IPS-18a (cell line): ENCODE data around the gene RPS6KC1.
A peak's percentile ranks its signal among the peaks of the same experiment; 100 is the strongest.
"Not testable (repeated sequence)": the region's sequence is repeated elsewhere in the genome, so short reads cannot be mapped to it uniquely, and the experiment has no call there.

Experiments
- H3K27ac ChIP-seq: one replicate; pipeline ENCODE4 v1.5.1; 2013; ENCODE audit warnings: low read length
- H3K27me3 ChIP-seq: one replicate; pipeline ENCODE4 v1.6.1; 2013; ENCODE audit warnings: mild to moderate bottlenecking, low read length; ENCODE audit not compliant: control insufficient read depth, insufficient read depth
- H3K36me3 ChIP-seq: one replicate; pipeline ENCODE4 v1.6.1; 2013; ENCODE audit warnings: low read depth, low read length; ENCODE audit not compliant: control insufficient read depth
- H3K4me1 ChIP-seq: one replicate; pipeline ENCODE4 v1.6.1; 2013; ENCODE audit warnings: low read depth, low read length; ENCODE audit not compliant: control insufficient read depth
- H3K4me3 ChIP-seq: one replicate; pipeline ENCODE4 v1.5.1; 2013; ENCODE audit warnings: low read length
- H3K9ac ChIP-seq: one replicate; pipeline ENCODE4 v1.6.1; 2013; ENCODE audit warnings: mild to moderate bottlenecking, low read length, moderate library complexity
- H3K9me3 ChIP-seq: one replicate; pipeline ENCODE4 v1.6.1; 2013; ENCODE audit warnings: low read depth, low read length; ENCODE audit not compliant: control insufficient read depth

The RPS6KC1 gene

GRCh38 chr1:213051127-213051880 lies at the start of gene RPS6KC1:
Gene RPS6KC1 (plus strand): TSS chr1:213051241. CDS start chr1:213051405, 164 bp downstream.
- Histone ChIP-seq H3K9ac (peak within 1 kb of the TSS; percentile 47), H3K9me3 (no peaks in the 10 kb centered on the region), H3K27ac (peak within 1 kb of the TSS; percentile 30), H3K27me3 (no peaks in the 10 kb centered on the region), H3K4me1 (peaks cover 13% of the 10 kb centered on the region), H3K4me3 (peak within 1 kb of the TSS; percentile 88), H3K36me3 (no peaks in the 10 kb centered on the region)

GRCh38 chr1:213003256-213003655 lies 47.8 kb upstream of the RPS6KC1 start:
- Histone ChIP-seq H3K4me3 (no peak overlapping the region), H3K4me1 (no peaks in the 10 kb centered on the region), H3K27ac (no peak overlapping the region), H3K9me3 (no peaks in the 10 kb centered on the region), H3K27me3 (no peaks in the 10 kb centered on the region), H3K9ac (no peak overlapping the region), H3K36me3 (peaks cover 57% of the 10 kb centered on the region)

GRCh38 chr1:213008564-213008963 lies 42.5 kb upstream of the RPS6KC1 start:
- H3K4me1 ChIP-seq: no peaks in the 10 kb centered on the region
- no peaks in the 10 kb centered on the region for H3K9me3 ChIP-seq
- no peak overlapping the region for H3K4me3 ChIP-seq
- H3K27ac ChIP-seq: no peak overlapping the region
- H3K9ac ChIP-seq: no peak overlapping the region
- peaks cover 60% of the 10 kb centered on the region for H3K36me3 ChIP-seq
- no peaks in the 10 kb centered on the region for H3K27me3 ChIP-seq

GRCh38 chr1:213014642-213015041 lies 36.4 kb upstream of the RPS6KC1 start:
- no peaks in the 10 kb centered on the region for H3K27me3 ChIP-seq
- H3K4me1 ChIP-seq: peaks cover 4% of the 10 kb centered on the region
- H3K9ac ChIP-seq: peak overlapping the region; percentile 86
- peaks cover 23% of the 10 kb centered on the region for H3K36me3 ChIP-seq
- H3K27ac ChIP-seq: peak overlapping the region; percentile 30
- H3K9me3 ChIP-seq: no peaks in the 10 kb centered on the region
- peak overlapping the region; percentile 91 for H3K4me3 ChIP-seq

- peaks cover 23% of the 10 kb centered on the region for H3K36me3 ChIP-seq
- peak within 1 kb of the TSS; percentile 30 for H3K27ac ChIP-seq
- peak within 1 kb of the TSS; percentile 91 for H3K4me3 ChIP-seq
- H3K9ac ChIP-seq: peak within 1 kb of the TSS; percentile 86
- H3K4me1 ChIP-seq: peaks cover 4% of the 10 kb centered on the region
- H3K9me3 ChIP-seq: no peaks in the 10 kb centered on the region
- no peaks in the 10 kb centered on the region for H3K27me3 ChIP-seq
Measured at GRCh38 chr1:213015099-213016050, 35.7 kb upstream of the RPS6KC1 start, which contains the start of gene ANGEL2. Gene ANGEL2 (minus strand): TSS chr1:213015867. CDS start chr1:213015671, 196 bp downstream.

- Histone ChIP-seq H3K36me3 (peaks cover 4% of the 10 kb centered on the region), H3K9ac (no peak overlapping the region), H3K4me3 (no peak overlapping the region), H3K27me3 (no peaks in the 10 kb centered on the region), H3K4me1 (peaks cover 4% of the 10 kb centered on the region), H3K27ac (no peak overlapping the region), H3K9me3 (no peaks in the 10 kb centered on the region)
Measured at GRCh38 chr1:213017447-213018273, 33.4 kb upstream of the RPS6KC1 start.

GRCh38 chr1:213019450-213019849 lies 31.6 kb upstream of the RPS6KC1 start:
- Histone ChIP-seq H3K27me3 (no peaks in the 10 kb centered on the region), H3K36me3 (no peaks in the 10 kb centered on the region), H3K9ac (no peak overlapping the region), H3K4me3 (no peak overlapping the region), H3K27ac (no peak overlapping the region), H3K4me1 (peaks cover 2% of the 10 kb centered on the region), H3K9me3 (no peaks in the 10 kb centered on the region)

- Histone ChIP-seq H3K27me3 (no peaks in the 10 kb centered on the region), H3K9me3 (no peaks in the 10 kb centered on the region), H3K36me3 (no peaks in the 10 kb centered on the region), H3K9ac (no peak overlapping the region), H3K4me1 (no peaks in the 10 kb centered on the region), H3K27ac (no peak overlapping the region), H3K4me3 (no peak overlapping the region)
Measured at GRCh38 chr1:213020016-213020415, 31.0 kb upstream of the RPS6KC1 start.

- H3K4me3 ChIP-seq, H3K36me3 ChIP-seq, H3K27me3 ChIP-seq: not testable (repeated sequence)
Measured at GRCh38 chr1:213027024-213027423, 24.0 kb upstream of the RPS6KC1 start.

GRCh38 chr1:213032651-213033050 lies 18.4 kb upstream of the RPS6KC1 start:
- no peaks in the 10 kb centered on the region for H3K4me1 ChIP-seq
- no peak overlapping the region for H3K27ac ChIP-seq
- no peaks in the 10 kb centered on the region for H3K36me3 ChIP-seq
- no peaks in the 10 kb centered on the region for H3K9me3 ChIP-seq
- no peaks in the 10 kb centered on the region for H3K27me3 ChIP-seq
- H3K4me3 ChIP-seq: no peak overlapping the region
- no peak overlapping the region for H3K9ac ChIP-seq

More at GRCh38 chr1:213027024-213027423, 24.0 kb upstream of the RPS6KC1 start:
- H3K9me3 ChIP-seq, H3K4me1 ChIP-seq, H3K27ac ChIP-seq, H3K9ac ChIP-seq: not testable (repeated sequence)

GRCh38 chr1:213034713-213035112 lies 16.3 kb upstream of the RPS6KC1 start:
- Histone ChIP-seq H3K9me3 (no peaks in the 10 kb centered on the region), H3K9ac (no peak overlapping the region), H3K27ac (no peak overlapping the region), H3K4me1 (no peaks in the 10 kb centered on the region), H3K36me3 (no peaks in the 10 kb centered on the region), H3K27me3 (no peaks in the 10 kb centered on the region), H3K4me3 (no peak overlapping the region)
